Cardiac septum (tissue), 1 donor: Measurements from ENCODE around the gene TMEM130. TPM values are rescaled to one million over a fixed set of nuclear protein-coding genes. Genes with fewer than 3 reads are reported as not detected.

Experiments used
- DNase-seq: peaks from one replicate; pipeline ENCODE4 v3.0.0-alpha.2; 2020; ENCODE audit warnings: low spot score
- intact Hi-C: fragments of 100-400 bp; cut with DNase I; formaldehyde crosslinking; loops from one replicate; pipeline ENCODE4 v1.14.0; 2022
- microRNA-seq: library from miRNA; unstranded; fragments of <30 nt; microRNA quantifications from one replicate; pipeline ENCODE4 v1.2.0, GENCODE V29; 2020
- total RNA-seq: library from RNA; stranded (reverse); fragmentation: NEBNext Ultra II Directional; extraction: Animal tissue kit (Norgen Biotek cat#: 25700); gene quantifications from one replicate; pipeline ENCODE4 v1.2.1, GENCODE V29; 2021
- donor health status: DM: no; HTN: no; CAD: no.

The TMEM130 gene
- total RNA-seq, 1 donor from 2014 or later, result 0.30 TPM

DNA sequence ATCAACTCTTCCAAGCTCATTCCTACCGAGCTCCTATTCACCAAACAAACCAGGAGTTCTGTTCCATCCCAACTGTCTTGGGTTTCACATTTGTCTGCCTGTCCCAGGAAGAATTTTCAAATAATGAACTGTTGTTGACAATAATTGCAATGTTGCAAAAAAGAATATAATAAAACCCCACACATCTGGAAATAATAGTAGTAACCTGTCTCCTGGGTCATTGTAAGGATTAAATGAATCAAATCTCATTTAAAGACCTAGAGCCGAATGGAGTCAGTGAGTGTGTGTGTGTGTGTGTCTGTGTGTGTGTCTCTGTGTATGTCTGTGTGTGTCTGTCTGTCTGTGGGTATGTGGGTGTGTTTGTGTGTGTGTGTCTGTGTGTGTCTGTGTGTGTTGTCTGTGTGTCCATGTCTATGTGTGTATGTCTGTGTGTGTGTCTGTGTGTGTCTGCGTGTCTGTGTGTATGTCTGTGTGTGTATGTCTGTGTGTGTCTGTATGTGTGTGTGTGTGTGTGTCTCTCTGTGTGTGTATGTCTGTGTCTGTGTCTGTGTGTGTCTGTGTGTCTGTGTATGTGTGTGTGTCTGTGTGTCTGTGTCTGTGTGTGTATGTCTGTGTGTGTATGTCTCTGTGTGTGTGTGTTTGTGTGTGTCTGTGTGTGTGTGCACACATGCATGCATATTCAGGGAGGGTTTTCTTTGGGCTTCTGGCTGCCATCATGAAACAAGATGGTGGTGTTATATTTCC lies 52.7 kb downstream of the TMEM130 start:
- intact Hi-C loops, result no loop called here
- DNase-seq, result no peak

DNA sequence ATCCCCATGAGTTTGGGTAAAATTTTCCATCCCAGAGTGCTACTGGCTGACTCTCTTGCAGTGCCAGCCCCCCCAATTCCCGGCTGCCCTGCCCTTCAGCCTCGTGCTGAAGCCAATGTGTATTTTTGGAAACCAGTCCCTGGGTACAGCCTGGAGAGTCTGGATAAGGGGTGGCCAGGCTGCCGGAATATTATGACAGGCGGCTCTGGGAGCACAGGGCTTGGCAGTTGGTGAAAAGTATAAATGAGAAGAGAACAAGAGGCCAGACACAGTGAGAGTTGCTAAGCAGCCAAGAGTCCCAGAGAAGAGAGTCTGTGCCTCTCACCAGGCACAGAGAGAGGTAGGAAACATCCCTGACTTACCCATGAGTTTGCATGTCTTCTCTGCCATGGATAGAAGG lies 53.6 kb downstream of the TMEM130 start:
- intact Hi-C loops, result no loop called here

DNA sequence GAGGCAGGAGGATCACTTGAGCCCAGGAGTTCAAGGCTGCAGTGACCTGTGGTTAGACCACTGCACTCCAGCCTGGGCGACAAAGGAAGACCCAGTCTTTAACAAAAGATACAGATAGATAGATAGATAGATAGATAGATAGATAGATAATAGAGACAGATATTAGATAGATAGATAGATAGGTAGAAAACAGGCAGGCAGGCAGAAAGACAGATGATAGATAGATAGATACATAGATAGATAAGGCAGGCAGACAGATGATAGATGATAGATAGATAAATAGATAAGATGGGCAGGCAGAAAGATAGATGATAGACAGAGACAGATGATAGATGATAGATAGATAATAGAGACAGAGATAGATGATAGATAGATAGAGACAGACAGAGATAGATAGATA lies 54.5 kb downstream of the TMEM130 start:
- DNase-seq, result no peak
- intact Hi-C loops, result no loop called here

More for the DNA sequence above, 53.6 kb downstream of the TMEM130 start:
- peak; percentile 81 for DNase-seq

- intact Hi-C loops, result no loop called here
- no peak for DNase-seq
Observed at GRCh38 chr7:98811299-98811698, 58.5 kb downstream of the TMEM130 start.

DNA sequence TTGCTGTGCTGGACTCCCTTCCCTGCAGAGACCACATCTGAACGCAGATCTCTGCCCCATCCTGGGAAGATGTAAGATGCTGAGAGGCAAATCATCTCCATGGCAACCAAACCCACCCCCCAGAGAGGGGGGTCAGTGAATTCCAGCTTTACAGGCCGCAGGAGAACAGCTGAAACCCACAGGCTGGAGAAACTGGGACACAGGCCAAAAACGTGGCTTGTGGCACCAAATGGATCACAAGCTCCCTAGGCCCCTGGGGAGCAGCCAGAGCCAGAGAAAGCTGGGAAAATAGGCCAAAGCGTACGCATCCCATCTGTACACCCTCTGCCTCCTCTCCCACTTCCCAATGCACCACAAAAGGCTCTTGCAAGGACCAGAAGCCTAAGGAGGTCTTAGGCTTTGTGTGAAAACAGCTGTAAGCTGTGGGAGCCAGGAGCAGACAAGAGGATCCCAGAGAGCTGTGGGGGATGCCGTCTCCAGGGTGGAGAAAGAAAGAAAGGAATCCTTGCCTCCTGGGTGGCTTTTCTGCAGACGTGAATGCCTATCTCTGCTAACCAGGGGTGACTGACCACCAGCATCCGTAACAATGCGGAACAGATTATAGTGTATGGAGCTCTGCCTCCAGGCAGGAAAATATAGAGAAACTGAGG lies 59.5 kb downstream of the TMEM130 start:
- DNase-seq, result no peak
- intact Hi-C loops, result no loop called here

- no peak for DNase-seq
- intact Hi-C loops, result no loop called here
Observed at GRCh38 chr7:98808751-98809460, 60.9 kb downstream of the TMEM130 start.

GRCh38 chr7:98807068-98808048 lies 62.5 kb downstream of the TMEM130 start:
- DNase-seq, result no peak
- intact Hi-C loops, result no loop called here

DNA sequence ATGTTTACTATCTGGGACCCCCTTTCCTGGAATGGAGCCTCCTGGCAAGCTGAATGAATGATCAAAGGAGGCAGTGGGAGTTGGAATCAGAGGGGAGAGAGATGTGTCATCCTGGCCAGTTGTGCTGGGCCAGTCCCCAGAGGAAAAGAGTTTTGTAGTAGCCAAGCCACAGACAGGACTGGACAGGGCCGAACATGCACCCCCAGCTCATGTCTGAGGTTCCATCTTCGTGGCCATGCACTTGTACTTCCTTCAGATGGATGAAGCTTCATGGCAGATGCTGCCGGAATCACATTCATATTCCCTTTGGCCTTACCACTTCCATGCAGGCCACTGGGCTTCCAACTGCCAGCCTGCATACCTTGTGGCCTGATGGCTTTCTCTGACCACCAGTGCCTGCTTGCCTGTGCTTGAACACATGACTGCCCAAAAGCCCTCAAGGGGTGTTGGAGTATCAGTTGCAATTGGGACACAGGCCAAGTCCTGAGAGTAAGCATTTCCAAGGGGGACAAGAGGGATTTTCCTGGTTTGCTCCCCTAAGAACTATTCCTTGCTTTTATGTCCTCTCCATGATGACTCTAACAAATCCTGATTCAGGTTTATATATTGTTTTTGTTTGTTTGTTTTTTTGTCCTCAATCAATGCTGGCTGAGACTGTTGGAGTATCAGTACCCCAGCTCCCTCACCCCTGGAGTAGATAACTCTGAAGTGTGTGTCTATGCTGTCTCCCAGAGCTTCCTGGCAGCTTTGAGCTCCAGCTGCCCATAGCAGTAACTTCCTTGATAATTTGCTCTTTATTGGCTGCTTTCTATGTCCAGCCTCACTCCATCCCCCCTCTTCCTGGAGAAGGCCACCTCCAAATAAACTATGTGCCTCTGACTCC lies 63.6 kb downstream of the TMEM130 start:
- no peak for DNase-seq
- intact Hi-C loops, result no loop called here

GRCh38 chr7:98802781-98803110 lies 67.1 kb downstream of the TMEM130 start:
- intact Hi-C loops, result no loop called here
- no peak for DNase-seq

GRCh38 chr7:98802088-98802780 lies 67.6 kb downstream of the TMEM130 start:
- intact Hi-C loops, result no loop called here
- DNase-seq, result no peak

- intact Hi-C loops, result no loop called here
Observed at GRCh38 chr7:98800996-98801395, 68.8 kb downstream of the TMEM130 start.

DNA sequence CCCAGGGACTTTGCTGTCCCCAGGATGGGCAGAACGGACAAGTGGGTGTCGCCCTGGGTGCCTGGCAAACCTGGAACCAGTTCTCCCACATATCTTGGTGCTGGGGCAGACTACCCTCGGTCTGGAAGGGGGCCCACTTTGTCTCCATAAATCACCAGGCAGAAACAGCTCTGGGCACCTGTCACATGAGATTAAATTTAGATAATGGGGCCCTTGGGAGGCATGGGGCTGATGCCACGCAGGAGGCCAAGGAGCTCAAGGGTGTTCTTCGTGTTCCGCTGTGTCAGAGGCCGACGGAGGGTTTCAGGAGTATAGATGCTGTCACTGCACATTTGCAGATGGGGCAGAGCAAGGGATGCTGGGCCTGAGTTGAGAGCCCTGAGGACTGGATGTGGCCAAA lies 72.7 kb downstream of the TMEM130 start:
- DNase-seq, result no peak
- intact Hi-C loops, result no loop called here

More at GRCh38 chr7:98800996-98801395, 68.8 kb downstream of the TMEM130 start:
- DNase-seq, result no peak

Small RNAs within 50 kb of the gene (microRNA-seq; reads per million reads assigned to microRNA genes)
- gene MIR3609, result not detected

Other genes with a start within 250 kb of the TMEM130 start
- gene TRRAP, start 8.5 kb upstream of the TMEM130 start, total RNA-seq, result 25.8 TPM